HG03565 (cell line): ENCODE results near the gene BCAS4.
A peak's percentile ranks its signal among the peaks of the same experiment; 100 is the strongest.

ENCODE experiments used
- ATAC-seq: cut with Tn5 transposase; IDR thresholded peaks from one replicate; pipeline ENCODE4 v1.9.1; 2021; ENCODE audit warnings: mild to moderate bottlenecking, moderate library complexity; ENCODE audit not compliant: unreplicated experiment

BCAS4 gene

GRCh38 chr20:50820515-50821256, 25.8 kb downstream of the BCAS4 start:
- no peak for ATAC-seq

GRCh38 chr20:50821257-50821921, 26.5 kb downstream of the BCAS4 start:
- ATAC-seq, result no peak

- no peak for ATAC-seq
Measured at GRCh38 chr20:50821994-50822393, 27.1 kb downstream of the BCAS4 start.

- no peak for ATAC-seq
Measured at GRCh38 chr20:50823319-50823718, 28.5 kb downstream of the BCAS4 start.

GRCh38 chr20:50824137-50824536, 29.3 kb downstream of the BCAS4 start:
- ATAC-seq, result no peak

GRCh38 chr20:50826121-50826520, 31.3 kb downstream of the BCAS4 start:
- no peak for ATAC-seq

GRCh38 chr20:50828363-50829136, 33.7 kb downstream of the BCAS4 start:
- ATAC-seq, result no peak

- no peak for ATAC-seq
Measured at GRCh38 chr20:50831622-50832021, 36.8 kb downstream of the BCAS4 start.

GRCh38 chr20:50834599-50835005, 39.7 kb downstream of the BCAS4 start:
- no peak for ATAC-seq

- peak; percentile 59 for ATAC-seq
Measured at GRCh38 chr20:50837532-50838321, 42.9 kb downstream of the BCAS4 start.

- ATAC-seq, result no peak
Measured at GRCh38 chr20:50838322-50838625, 43.4 kb downstream of the BCAS4 start.

- ATAC-seq, result no peak
Measured at GRCh38 chr20:50838707-50839385, 44.0 kb downstream of the BCAS4 start.

GRCh38 chr20:50842821-50843220, 48.0 kb downstream of the BCAS4 start:
- no peak for ATAC-seq

GRCh38 chr20:50843331-50844276, 48.7 kb downstream of the BCAS4 start:
- ATAC-seq, result no peak

GRCh38 chr20:50844430-50845100, 49.7 kb downstream of the BCAS4 start:
- ATAC-seq, result peak; percentile 94

- no peak for ATAC-seq
Measured at GRCh38 chr20:50845566-50846215, 50.8 kb downstream of the BCAS4 start.

GRCh38 chr20:50848341-50848808, 53.5 kb downstream of the BCAS4 start:
- no peak for ATAC-seq
